HUDEP-2 (cell line): ENCODE results near the gene COG8.

ENCODE experiments used
- DNase-seq, 76 experiments: peaks; one replicate each; lab custom pipeline; 2025; ENCODE audit not compliant: unreplicated experiment in 76 of 76; lab: John Stamatoyannopoulos, UW

COG8 gene

GRCh38 chr16:69346683-69347082, 7.3 kb upstream of the COG8 start:
- DNase-seq = peak in 1 of 76 experiments; percentile 9

GRCh38 chr16:69345923-69346322, 6.6 kb upstream of the COG8 start:
- no peak for DNase-seq

- DNase-seq = no peak
Observed at GRCh38 chr16:69344171-69344570, 4.8 kb upstream of the COG8 start.

GRCh38 chr16:69340095-69340644, 806 bp upstream of the COG8 start:
- peak in 2 of 76 experiments; percentile 8 to 50 for DNase-seq

- DNase-seq = peak in 10 of 76 experiments; percentile 15 to 52 (median 44)
Observed at GRCh38 chr16:69338557-69339288, 641 bp downstream of the COG8 start.

- no peak for DNase-seq
Observed at GRCh38 chr16:69334696-69335095, 4.7 kb downstream of the COG8 start.

GRCh38 chr16:69330286-69331109, 8.9 kb downstream of the COG8 start, which contains the start of gene PDF:
Gene PDF, minus strand, starts transcription at chr16:69330588. Its CDS starts 18 bp downstream, at chr16:69330570.
- DNase-seq = peak in 73 of 76 experiments; percentile 24 to 91 (median 81)

- DNase-seq = peak in 16 of 76 experiments; percentile 11 to 46 (median 24)
Observed at GRCh38 chr16:69329369-69330285, 9.7 kb downstream of the COG8 start.

GRCh38 chr16:69328854-69329316, 10.5 kb downstream of the COG8 start:
- DNase-seq = no peak

GRCh38 chr16:69327585-69328310, 11.6 kb downstream of the COG8 start:
- no peak for DNase-seq

- no peak for DNase-seq
Observed at GRCh38 chr16:69326172-69326873, 13.0 kb downstream of the COG8 start.

GRCh38 chr16:69325784-69326171, 13.6 kb downstream of the COG8 start:
- DNase-seq = no peak

GRCh38 chr16:69324585-69325253, 14.6 kb downstream of the COG8 start:
- DNase-seq = no peak

- peak in 12 of 76 experiments; percentile 5 to 35 (median 18) for DNase-seq
Observed at GRCh38 chr16:69324013-69324531, 15.3 kb downstream of the COG8 start.

- no peak for DNase-seq
Observed at GRCh38 chr16:69323415-69323814, 15.9 kb downstream of the COG8 start.

GRCh38 chr16:69322343-69322742, 17.0 kb downstream of the COG8 start:
- DNase-seq = no peak

- DNase-seq = no peak
Observed at GRCh38 chr16:69321080-69321479, 18.3 kb downstream of the COG8 start.

- no peak for DNase-seq
Observed at GRCh38 chr16:69320740-69321073, 18.7 kb downstream of the COG8 start.
